COLO829 (cell line): ENCODE measurements around the gene C2CD4A.
"Not testable (repeated sequence)": the region's sequence is repeated elsewhere in the genome, so short reads cannot be mapped to it uniquely, and the experiment has no call there.

Experiments
- DNase-seq: peaks from one replicate; pipeline ENCODE4 v3.0.0; 2012; ENCODE audit warnings: low spot score

C2CD4A gene, protein sequence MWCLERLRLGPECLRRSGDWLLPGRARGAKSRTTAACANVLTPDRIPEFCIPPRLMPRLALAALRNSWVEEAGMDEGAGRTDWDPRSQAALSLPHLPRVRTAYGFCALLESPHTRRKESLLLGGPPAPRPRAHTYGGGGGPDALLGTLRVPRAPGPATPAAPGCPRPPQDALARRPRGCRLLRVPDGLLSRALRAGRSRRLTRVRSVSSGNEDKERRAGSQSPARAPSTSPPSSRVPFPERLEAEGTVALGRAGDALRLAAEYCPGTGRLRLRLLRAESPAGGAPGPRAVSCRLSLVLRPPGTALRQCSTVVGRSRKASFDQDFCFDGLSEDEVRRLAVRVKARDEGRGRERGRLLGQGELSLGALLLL

DNA sequence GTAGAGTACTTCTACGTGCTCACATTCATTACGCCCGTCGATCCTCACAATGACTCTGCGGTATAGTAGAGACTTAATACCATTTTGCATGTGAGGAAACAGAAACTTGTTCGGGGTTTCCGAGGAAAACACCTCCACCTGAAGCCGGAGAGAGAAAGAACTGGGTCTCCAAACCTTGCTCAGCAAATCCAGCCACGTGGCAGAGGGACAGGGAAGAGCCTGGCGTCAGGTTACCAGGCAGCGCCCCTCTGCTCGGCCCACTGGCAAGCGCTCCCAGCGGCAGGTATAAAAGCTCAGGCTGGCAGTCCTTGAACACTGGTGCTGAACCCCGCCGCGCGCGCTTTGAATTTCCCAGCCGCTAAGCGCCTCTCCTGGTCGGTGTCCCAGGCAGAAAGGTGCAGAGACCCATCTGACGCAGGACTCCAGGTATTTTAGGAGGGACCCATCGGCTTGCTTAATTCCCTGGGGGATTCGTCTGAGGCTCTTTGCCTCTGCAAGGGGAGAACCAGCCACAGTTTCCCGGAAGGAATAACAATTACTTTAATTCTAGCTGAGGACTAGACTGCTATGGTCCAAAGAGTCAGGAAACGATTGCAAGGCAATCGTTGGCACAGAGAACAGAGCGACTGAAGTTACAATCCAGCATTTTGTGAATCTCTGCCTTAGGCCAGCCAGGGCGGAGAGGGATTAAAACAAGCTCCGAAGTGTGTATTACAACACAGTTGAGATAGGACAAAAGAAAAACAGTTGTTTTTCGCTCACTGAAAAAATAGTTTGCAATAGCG is at the start of gene C2CD4A:
TSS of gene C2CD4A (plus strand) at position 315 of the 785 bp plus-strand sequence. CDS start 637 bp downstream, outside the sequence.
- no peak for DNase-seq

DNA sequence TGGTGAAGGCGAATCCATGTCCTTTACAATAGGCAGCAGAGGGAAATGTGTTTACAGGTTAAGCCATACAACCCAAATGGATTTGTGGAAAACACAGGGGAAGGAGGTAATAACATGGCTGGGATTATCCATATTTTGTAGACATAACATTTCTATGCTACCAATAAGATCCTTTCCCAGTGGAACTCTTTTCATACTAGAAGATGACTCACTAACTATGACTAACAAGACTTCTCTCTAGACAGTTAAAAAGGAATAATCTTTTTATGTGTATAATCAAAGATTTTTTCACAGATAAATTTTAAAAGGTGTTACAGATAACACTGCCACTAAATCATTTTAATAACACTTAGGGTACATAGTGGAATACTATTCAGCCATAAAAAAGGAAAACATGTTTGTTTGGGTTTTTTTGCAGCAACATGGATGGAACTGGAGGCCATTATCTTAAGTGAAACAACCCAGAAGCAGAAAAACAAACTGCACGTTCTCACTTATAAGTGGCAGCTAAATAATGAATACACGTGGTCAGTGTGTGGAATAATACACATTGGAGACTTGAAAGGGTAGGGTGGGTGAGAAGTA is 46.1 kb upstream of the C2CD4A start:
- DNase-seq, result no peak

DNA sequence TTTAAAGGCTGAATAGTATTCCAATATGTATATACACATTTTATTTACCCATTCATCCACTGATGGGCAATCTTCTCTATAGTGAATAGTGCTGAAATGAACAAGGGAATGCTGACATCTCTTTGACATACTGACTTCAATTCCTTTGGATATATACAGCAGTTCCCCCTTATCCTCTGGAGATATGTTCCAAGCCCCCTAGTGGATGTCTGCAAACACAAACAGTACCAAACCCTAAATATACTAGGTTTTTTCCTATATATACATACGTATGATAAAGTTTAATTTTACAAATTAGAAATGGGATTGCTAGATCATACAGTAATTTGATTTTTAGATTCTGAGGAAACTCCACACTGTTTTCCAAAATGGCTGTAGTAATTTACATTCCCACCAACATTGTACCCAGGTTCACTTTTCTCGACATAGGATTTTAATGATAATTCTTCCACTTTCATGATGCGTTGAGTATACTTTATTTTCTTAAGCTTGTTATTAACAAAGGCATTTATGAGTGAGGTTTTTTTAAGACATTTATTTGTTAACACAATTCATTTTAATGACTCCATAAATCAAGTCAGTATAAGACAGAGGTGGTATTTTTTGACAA is 44.7 kb upstream of the C2CD4A start:
- no peak for DNase-seq

DNA sequence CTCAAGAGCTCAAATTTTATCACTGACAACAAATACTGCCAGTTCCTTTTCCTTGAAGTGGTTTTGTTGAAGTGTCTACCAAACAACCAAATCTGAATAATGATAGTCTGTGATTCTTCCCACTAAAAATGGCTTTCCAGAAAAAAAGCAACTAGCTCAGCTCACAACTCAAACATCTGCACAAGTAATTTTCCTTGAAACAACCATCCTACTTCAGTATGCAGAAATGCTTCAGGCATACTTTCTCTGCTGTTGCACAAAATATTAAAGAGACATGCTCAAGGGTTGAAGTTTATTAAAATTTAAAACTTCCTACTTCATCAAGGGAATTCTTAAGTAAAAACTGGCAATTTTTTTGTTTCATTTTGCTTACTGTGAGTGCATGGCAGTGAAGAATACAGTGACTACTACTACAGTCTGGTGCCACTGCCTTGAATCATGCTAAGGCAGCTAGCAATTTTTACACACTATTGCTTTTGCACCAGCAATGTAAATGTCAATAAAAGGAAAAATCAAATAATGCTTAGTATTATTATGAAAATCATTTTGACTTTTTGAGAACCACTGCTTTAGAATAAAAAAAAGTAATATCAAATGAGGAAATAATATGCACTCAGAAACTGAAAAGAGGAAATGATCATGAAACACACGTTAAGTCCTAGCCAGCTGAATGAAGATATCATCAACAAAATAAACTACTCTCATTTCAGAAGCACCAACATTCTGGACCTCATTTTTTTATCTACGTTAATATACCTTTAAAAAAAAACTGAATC is 40.1 kb upstream of the C2CD4A start:
- DNase-seq, result no peak

DNA sequence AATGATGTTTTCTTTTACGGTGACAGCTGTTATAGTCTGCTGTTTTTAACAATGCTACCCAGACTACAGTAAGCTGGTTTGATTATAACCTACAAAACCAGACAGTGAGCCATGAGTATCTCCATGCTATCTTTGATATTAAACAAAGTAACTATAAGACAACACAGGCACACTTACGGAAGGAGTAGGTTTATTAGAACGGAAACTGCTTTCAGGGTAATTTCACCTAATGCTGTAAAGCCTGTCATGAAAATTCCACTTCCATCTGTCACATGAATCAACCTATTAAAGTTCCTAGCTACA is 39.6 kb upstream of the C2CD4A start:
- DNase-seq, result no peak

DNA sequence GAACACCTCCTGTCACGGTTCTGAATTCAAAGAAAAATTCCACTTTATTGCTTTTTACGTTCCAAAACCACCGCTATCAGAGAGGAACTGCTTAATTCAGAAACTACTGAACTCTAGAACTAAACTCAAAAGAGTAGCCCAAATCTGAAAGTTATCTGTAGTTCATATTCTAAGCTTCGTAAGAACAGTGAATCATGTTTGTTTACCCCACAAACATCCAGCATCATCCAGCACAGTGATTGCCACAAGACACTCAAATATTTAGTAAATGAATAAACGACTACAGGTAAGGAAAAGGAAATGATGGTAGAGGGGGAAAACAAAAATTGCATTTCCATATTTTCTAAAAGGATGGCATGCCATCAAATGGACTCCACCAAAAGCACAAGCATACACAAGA is 38.9 kb upstream of the C2CD4A start:
- DNase-seq, result no peak

DNA sequence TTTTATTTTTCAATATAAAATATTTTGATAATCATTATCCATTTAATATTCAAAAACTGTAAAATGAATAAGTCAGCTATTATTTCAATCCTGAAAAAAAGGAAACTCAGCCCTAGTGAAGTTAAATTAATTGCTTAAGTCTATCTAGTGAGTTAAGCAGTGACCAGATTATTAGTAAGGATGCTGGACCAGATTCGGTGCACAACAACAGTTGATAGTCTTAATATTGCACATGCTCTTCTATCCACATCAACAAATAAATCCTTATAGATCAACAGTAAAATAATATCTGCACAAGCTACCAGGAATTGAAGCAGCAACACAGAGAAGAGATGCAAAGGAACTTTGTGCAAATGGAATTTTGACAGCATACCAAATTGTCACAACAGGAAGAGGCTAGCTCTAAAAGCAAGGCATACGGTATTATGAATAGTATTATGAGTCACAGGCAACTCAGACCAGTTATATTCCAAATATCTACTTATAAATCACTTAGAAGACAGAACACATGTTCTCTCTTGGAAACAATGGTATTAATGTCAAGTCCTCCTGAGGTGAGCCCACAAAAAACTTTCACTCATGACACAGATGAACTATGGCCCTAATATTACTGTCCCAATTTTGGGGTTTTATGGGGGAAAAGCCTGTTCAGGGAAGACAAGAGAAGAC is 31.4 kb upstream of the C2CD4A start:
- peak; percentile 17 for DNase-seq

DNA sequence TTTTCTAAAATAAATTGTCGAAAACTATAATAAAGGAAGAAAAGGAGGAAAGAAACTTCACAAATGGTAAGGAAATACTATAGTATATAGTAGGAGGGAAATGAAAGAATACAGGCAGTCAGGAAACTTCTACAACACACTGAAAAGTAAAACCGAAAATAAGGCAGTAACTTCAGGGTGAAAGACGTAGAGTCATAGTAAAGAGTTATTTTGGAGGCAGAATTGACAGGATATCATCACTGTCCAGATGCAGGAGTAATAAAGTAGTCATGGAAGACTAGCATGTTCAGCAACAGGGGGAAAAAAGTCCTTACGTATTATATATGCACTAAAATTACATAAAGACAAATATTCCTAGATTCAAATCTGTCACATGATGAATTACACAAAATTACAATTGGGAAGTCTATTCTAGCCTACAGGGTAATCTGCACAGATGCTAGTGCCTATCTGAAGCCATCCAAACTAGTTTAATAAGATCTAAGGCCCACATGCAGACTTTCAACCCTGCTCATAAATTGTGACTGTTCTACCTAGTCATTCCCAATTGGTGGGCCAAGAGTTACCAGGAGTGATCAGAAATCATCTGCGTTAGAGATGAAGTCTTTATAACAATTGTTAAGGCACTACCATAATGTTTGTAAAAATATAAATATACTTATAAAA is 20.6 kb upstream of the C2CD4A start:
- DNase-seq, result no peak

DNA sequence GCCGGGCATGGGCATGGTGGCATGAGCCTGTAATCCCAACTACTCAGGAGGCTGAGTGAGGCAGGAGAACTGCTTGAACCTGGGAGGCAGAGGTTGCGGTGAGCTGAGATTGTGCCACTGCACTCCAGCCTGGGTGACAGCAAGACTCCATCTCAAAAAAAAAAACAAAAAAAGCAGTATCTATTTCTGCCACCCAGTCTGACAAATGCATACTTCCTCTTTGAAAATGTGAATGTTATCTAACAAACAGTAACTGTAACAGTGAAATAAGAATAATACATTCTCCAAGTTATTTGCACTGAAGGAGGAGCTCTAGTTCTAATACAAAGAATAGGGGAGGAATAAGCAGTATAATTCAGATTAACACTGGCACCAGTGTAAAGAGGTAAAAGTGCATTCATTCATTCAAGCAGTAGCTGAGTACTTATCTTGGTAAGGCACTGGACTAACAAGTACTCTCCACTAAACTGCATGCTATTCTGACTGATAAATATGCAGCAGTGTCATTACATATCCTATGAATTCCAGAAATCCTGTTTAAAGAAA is 19.4 kb upstream of the C2CD4A start:
- DNase-seq, result no peak

DNA sequence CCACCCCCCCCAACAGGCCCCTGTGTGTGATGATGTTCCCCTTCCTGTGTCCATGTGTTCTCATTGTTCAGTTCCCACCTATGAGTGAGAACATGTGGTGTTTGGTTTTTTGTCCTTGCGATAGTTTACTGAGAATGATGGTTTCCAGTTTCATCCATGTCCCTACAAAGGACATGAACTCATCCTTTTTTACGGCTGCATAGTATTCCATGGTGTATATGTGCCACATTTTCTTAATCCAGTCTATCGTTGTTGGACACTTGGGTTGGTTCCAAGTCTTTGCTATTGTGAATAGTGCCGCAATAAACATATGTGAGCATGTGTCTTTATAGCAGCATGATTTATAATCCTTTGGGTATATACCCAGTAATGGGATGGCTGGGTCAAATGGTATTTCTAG is 18.5 kb upstream of the C2CD4A start:
- DNase-seq, result not testable (repeated sequence)

DNA sequence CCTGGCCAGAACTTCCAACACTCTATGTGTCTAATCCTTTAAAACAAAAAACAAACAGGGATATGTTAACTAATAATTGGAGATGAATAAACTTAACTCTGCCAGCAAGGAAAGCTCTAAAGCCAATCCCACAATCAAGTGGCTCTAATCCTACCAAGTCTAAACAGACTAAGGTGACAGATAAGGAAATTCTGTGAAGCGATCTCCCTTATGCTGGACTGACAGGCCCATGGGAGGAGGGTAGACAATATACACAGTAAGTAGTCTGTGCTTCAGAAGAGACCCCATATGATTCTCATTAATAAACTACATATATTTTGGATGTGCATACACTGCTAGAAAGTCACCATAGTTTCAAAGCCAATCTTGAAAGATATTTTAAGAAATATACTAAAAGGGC is 16.7 kb upstream of the C2CD4A start:
- DNase-seq, result no peak

DNA sequence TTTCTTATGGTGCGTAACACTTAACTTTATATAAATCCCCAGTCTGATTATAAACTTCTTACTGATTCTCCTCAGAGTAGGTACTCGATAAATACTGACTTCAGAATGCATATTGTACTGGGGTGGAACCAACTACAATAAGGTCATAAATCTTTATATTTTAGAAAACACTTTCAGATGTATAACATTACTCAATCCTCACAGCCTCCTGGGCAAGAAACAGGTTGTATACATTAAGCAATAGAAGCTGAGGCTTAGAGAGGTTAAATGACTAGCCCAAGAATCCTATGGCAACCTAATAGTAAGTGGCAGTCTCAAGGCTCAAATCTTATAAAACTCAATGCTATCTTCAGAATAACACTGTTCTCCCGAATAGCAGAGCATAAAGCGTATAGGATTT is 15.6 kb upstream of the C2CD4A start:
- no peak for DNase-seq

DNA sequence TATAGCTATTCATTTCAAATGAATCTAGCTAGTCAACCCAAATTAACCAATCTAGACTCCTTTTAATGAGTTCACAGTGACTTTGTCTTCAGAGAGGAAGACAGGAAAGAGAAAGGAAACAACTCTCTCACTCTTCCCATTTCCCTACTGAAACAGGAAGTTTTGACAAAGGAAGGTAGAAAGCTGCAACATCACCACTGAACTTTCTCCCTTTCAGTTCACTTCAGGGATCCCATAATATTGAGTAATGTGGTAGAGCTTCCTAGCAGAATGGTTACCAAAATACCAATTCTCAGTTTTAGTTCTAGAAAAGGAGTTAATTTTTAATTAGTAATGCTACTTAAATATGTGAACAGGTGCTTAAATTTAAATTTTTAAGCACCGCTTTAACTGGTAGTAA is 14.1 kb upstream of the C2CD4A start:
- no peak for DNase-seq

DNA sequence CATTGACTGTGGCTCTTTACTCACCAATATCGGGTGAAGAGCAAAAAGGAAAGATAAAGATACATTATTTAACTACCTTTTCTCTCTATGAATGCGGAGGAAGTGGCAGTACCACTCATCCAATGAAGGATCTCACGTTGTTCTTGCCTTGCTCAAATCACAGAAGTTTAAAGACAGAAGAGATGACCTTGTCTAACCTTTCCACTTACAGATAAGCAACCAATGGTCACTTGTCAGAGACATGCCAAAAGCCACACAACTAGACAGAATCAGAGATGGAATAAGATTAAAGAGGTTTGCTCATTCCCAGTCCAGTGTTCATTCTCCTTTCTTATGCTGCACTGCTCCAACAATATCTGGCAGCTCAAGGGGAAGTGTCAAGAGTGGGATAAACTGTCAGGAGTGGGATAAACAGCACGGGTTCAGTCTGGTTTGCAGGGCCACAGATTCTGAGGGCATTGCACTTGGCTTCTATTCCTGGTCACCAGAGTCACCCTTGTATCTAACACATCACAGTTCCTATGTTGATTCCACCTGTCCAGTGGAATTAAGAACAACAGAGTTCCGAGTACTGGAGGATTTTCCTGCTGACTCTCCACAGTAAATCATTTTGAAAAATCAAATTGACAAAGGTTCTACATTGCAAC is 13.2 kb upstream of the C2CD4A start:
- DNase-seq, result no peak

DNA sequence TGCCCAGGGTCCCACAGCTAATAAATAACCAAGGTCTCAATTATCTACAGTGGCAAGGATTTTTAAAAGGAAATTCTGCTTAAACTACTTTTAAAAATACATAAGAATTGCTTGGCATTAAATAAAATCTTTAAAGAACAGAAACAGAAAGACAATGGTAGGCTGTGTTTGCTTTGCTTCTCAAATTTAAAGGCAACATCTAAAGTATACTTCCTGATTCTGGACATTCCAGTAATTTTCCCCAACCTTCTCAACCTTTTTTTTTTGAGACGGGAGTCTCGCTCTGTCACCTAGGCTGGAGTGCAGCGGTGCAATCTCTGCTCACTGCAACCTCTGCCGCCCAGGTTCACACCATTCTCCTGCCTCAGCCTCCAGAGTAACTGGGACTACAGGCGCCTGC is 11.8 kb upstream of the C2CD4A start:
- DNase-seq, result no peak

DNA sequence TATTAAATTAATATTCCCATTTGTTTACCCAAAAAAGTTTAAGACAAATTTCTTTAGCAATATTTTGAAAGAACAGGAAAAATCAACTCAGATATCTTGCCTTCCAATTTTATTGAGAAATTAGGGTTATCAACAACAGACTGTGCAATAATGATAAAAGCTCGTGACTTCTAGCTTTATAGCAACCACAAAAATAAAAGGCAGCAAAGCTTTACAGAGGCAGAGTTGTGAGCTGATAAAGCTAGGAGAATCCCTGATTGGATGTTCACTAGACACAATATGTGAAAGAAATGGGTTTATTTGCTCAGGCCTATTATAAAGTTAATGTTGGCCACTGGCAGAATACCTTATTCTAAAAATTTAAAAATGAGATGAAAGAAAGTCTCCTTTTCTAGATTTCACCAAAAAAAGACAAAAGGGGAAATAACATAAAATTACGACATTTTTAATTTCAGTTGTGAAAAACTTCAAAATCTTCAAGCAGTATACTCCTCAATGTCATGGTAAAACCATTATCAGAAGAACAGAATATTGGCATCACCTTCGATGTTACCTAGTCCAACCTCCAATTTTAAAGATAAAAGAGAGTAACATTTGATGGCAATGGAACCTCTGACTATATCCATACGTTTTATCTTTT is 9.3 kb upstream of the C2CD4A start:
- no peak for DNase-seq

DNA sequence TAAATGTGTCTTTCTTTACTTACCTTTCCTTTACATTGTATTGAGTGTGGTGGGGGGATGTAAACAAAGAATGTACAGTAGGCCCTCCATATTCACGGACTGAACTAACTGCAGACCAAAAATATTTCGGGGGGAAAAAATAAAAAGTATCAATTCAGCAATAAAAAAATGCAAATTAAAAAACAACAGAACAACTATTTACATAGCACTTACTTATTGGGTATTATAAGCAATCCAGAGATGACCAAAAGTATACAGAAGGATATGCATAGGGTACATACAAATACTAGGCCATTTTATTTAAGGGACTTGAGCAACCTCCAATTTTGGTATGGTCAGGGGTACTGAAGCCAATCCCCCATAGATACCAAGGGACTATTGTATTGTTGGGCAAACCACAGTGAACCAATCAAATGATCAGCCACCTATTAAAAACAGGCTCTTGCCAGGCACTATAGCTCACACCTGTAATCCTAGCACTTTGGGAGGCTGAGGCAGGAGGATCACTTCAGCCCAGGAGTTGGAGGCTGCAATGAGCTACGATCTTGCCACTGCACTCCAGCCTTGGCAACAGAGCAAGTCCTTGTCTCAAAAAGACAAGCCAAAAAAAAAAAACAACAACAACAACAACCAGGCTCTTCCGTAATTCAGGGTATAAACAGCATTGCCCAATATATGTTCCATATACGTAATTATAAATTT is 8.3 kb upstream of the C2CD4A start:
- DNase-seq, result no peak

DNA sequence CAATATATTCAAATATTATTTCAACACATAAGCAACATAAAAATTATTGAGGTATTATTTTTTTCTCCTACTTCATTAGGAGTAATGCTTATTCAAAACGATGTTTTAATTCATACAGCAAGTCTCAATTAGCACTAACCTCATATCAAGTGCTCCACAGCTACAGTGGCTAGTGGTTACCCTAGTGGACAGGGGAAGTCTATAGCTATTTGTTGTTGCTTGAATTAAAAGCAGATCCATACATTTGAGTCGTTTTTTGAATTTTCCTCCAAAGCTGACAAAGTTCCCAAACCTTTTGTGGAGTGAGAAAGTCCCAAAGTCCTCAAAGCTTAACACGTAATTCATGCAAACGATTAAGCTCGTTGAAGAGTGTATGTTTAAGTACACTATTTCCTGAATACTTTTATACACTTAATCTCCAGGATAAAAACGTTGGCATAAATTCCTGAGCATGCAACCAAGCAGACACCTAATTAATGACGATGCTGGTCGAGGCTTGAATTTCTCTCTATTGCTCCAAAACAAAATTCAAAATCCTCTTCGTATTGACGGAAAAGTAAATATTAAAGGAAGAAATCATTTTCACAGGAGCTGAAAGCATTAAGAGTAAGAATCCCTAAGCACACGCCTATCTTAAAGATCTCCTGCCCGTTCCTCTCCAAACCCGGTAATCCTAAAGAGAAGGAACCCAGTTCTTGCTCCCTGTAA is 7.5 kb upstream of the C2CD4A start:
- peak; percentile 5 for DNase-seq

DNA sequence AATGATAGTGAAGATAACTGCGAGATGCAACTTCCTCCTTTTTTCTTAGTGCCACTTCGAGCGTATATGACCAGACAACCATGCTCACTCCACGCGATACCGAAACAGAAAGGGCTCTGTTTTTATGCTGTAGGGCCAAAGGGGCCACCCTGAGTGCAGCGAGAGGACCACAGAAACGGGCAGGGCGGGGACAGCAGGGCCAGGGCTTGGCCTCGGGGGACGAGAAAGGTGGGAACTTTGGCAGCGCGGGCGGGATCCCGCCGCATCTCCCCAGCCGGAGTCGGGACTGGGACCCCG is 7.0 kb upstream of the C2CD4A start:
- DNase-seq, result peak; percentile 28
